Neural progenitor cell (in vitro differentiated cells): ENCODE data around the gene KCTD16. TPM values are rescaled to one million over a fixed set of nuclear protein-coding genes. Genes with fewer than 3 reads are reported as not detected.

Experiments
- DNase-seq: peaks from one replicate; pipeline ENCODE4 v3.0.0-alpha.2; 2016; ENCODE audit warnings: low spot score
- H2AFZ ChIP-seq: fragments of 200-600 bp; sonication (generic); replicated peaks from 2 replicates; pipeline ENCODE4 v1.6.1; 2016; ENCODE audit warnings: antibody characterized with exemption
- H3F3A ChIP-seq: fragments of 200-600 bp; sonication (generic); 2 replicates; pipeline ENCODE4 v1.6.1; 2016; ENCODE audit warnings: antibody characterized with exemption, low read depth
- H3K27ac ChIP-seq: fragments of 200-600 bp; sonication (generic); 2 replicates; pipeline ENCODE4 v1.5.1; 2016; ENCODE audit warnings: mild to moderate bottlenecking
- H3K27me3 ChIP-seq: fragments of 200-600 bp; sonication (generic); 2 replicates; pipeline ENCODE4 v1.6.1; 2016; ENCODE audit warnings: mild to moderate bottlenecking, moderate library complexity
- H3K36me3 ChIP-seq: fragments of 200-600 bp; sonication (generic); 2 replicates; pipeline ENCODE4 v1.5.1; 2016
- H3K4me1 ChIP-seq: fragments of 200-600 bp; sonication (generic); 2 replicates; pipeline ENCODE4 v1.6.1; 2016; ENCODE audit warnings: mixed run types
- H3K4me2 ChIP-seq: fragments of 200-600 bp; sonication (generic); 2 replicates; pipeline ENCODE4 v1.6.1; 2016
- H3K4me3 ChIP-seq: fragments of 200-600 bp; sonication (generic); 2 replicates; pipeline ENCODE4 v1.5.1; 2016
- H3K79me2 ChIP-seq: fragments of 200-600 bp; sonication (generic); 2 replicates; pipeline ENCODE4 v1.6.1; 2016; ENCODE audit warnings: low read depth
- H3K9ac ChIP-seq: fragments of 200-600 bp; sonication (generic); 2 replicates; pipeline ENCODE4 v1.6.1; 2016
- H3K9me3 ChIP-seq: fragments of 200-600 bp; sonication (generic); 2 replicates; pipeline ENCODE4 v1.5.1; 2016; ENCODE audit warnings: low read depth
- H4K20me1 ChIP-seq: fragments of 200-600 bp; sonication (generic); 2 replicates; pipeline ENCODE4 v1.6.1; 2016; ENCODE audit warnings: low read depth
- H3K27ac Mint-ChIP-seq: 3 replicates; pipeline ENCODE4 v1.8.0; 2021; ENCODE audit warnings: mixed read lengths
- H3K27me3 Mint-ChIP-seq: 2 replicates; pipeline ENCODE4 v1.8.0; 2022; ENCODE audit warnings: low read depth, mild to moderate bottlenecking, inconsistent platforms, moderate library complexity, mixed read lengths; ENCODE audit not compliant: insufficient read depth
- H3K36me3 Mint-ChIP-seq: 3 replicates; pipeline ENCODE4 v1.8.0; 2021; ENCODE audit warnings: mixed read lengths
- H3K4me1 Mint-ChIP-seq: 3 replicates; pipeline ENCODE4 v1.8.0; 2021; ENCODE audit warnings: mixed read lengths
- H3K4me3 Mint-ChIP-seq: 3 replicates; pipeline ENCODE4 v1.8.0; 2021; ENCODE audit warnings: mild to moderate bottlenecking, moderate library complexity, mixed read lengths
- H3K9me3 Mint-ChIP-seq: 3 replicates; pipeline ENCODE4 v1.8.0; 2020; ENCODE audit warnings: mixed read lengths
- CTCF ChIP-seq: fragments of 200-600 bp; sonication (generic); IDR thresholded peaks from 2 replicates; pipeline ENCODE4 v1.5.1; 2017; ENCODE audit warnings: antibody characterized with exemption, mild to moderate bottlenecking
- EZH2 ChIP-seq: fragments of 200-600 bp; sonication (generic); IDR thresholded peaks from 2 replicates; pipeline ENCODE4 v1.6.1; 2017; ENCODE audit warnings: antibody characterized with exemption, mild to moderate bottlenecking, moderate library complexity
- EZH2phosphoT487 ChIP-seq: fragments of 200-600 bp; sonication (generic); IDR thresholded peaks from 2 replicates; pipeline ENCODE4 v1.6.1; 2017; ENCODE audit warnings: antibody characterized with exemption
- total RNA-seq: library from RNA; depleted of rRNA; stranded (reverse); fragments of >200 nt; gene quantifications from 2 replicates; pipeline ENCODE4 v1.2.3, GENCODE V29; 2015; ENCODE audit warnings: low replicate concordance

Gene KCTD16
- total RNA-seq, 1 donor from 2014 or later, result 1.6 TPM

DNA sequence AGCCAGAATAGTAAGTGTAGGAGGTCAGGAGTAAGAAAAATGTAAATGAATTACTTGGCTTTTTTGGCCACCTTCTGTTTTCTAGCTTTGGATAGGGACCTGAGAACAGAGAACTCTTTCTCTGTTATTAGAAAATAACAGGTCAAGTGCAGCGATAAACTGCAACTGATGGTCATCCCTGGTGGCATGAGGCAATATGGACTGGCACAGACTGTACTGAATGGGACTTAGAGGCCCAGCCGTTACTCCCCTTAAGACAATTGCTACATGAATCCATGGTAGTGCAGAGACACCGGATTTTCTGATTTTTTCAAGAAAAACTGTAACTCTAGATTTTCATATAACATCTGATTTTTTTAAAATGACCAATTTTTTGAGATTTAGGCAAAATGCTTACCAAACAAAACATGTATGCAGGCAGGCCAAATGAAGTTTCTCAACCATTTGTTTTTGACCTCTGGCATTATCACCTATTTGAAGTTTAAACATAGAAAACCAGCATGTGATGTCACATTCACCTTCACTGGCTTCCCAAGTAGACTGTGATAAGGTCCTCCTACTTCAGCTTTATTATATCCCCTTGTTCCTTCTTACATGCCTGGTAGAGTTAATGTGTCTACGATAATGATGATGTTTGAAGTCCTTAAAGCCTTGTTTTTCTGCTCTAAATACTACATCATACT is 262.6 kb downstream of the KCTD16 start:
- no peaks in the 10 kb centered on the region for H3K9me3 ChIP-seq
- H3K79me2 ChIP-seq, result no peaks in the 10 kb centered on the region
- TF ChIP-seq EZH2, result no peak
- TF ChIP-seq CTCF, result no peak
- TF ChIP-seq EZH2phosphoT487, result no peak
- no peak overlapping the region for H3K9ac ChIP-seq
- H2AFZ ChIP-seq, result no peak overlapping the region
- H3K4me3 ChIP-seq, result no peak overlapping the region
- no peaks in the 10 kb centered on the region for H3K36me3 ChIP-seq
- H3K27ac ChIP-seq, result no peak overlapping the region
- Mint-ChIP-seq H3K36me3 (no peaks in the 10 kb centered on the region), H3K9me3 (no peaks in the 10 kb centered on the region), H3K27me3 (no peaks in the 10 kb centered on the region), H3K4me3 (no peak overlapping the region), H3K27ac (no peak overlapping the region), H3K4me1 (peaks cover 8% of the 10 kb centered on the region)
- H3F3A ChIP-seq, result peaks cover 16% of the 10 kb centered on the region
- H3K4me2 ChIP-seq, result peak overlapping the region; percentile 34
- H3K27me3 ChIP-seq, result no peaks in the 10 kb centered on the region
- H4K20me1 ChIP-seq, result no peaks in the 10 kb centered on the region
- peaks cover 20% of the 10 kb centered on the region for H3K4me1 ChIP-seq
- no peak for DNase-seq

- Histone ChIP-seq H3K36me3 (no peaks in the 10 kb centered on the region), H2AFZ (no peak overlapping the region), H4K20me1 (no peaks in the 10 kb centered on the region), H3F3A (peaks cover 16% of the 10 kb centered on the region), H3K27ac (no peak overlapping the region), H3K4me3 (no peak overlapping the region), H3K27me3 (no peaks in the 10 kb centered on the region), H3K9ac (no peak overlapping the region), H3K9me3 (no peaks in the 10 kb centered on the region), H3K79me2 (no peaks in the 10 kb centered on the region), H3K4me1 (peaks cover 20% of the 10 kb centered on the region), H3K4me2 (peak overlapping the region; percentile 34)
- TF ChIP-seq EZH2phosphoT487, result no peak
- no peak for TF ChIP-seq EZH2
- peak; percentile 6 for TF ChIP-seq CTCF
- Mint-ChIP-seq H3K9me3 (no peaks in the 10 kb centered on the region), H3K27me3 (no peaks in the 10 kb centered on the region), H3K4me1 (peaks cover 8% of the 10 kb centered on the region), H3K27ac (no peak overlapping the region), H3K4me3 (no peak overlapping the region), H3K36me3 (no peaks in the 10 kb centered on the region)
- peak; percentile 40 for DNase-seq
These were observed 263.2 kb downstream of the KCTD16 start for GRCh38 chr5:144433893-144434292.

DNA sequence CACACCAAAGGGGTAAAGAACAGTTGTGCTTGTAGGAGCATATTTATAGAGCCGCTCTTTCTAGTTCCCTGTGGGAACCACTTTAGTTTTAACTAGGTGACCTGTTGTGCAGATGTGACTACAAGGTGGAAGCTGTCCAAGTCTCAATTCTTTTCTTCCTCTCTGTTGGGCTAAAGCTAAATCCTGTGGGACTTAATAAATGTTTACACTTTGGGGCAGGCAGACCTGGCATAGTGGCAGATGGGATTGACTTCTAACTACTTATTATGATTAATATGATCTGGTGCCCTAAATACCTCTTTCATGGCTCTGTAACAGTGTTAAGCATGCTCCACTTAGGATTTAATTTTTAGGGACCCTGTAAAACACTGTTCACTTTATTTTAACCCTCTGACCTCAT is 265.3 kb downstream of the KCTD16 start:
- H3K27ac Mint-ChIP-seq, result no peak overlapping the region
- Histone ChIP-seq H3K4me2 (peak overlapping the region; percentile 24), H3K79me2 (no peaks in the 10 kb centered on the region), H3K27ac (peak overlapping the region; percentile 26), H3K9ac (no peak overlapping the region), H3K4me1 (peaks cover 20% of the 10 kb centered on the region), H3F3A (peaks cover 16% of the 10 kb centered on the region), H2AFZ (peak overlapping the region; percentile 3), H3K36me3 (no peaks in the 10 kb centered on the region), H3K27me3 (no peaks in the 10 kb centered on the region), H3K4me3 (no peak overlapping the region), H4K20me1 (no peaks in the 10 kb centered on the region), H3K9me3 (no peaks in the 10 kb centered on the region)
- no peak overlapping the region for H3K4me3 Mint-ChIP-seq
- peaks cover 3% of the 10 kb centered on the region for H3K9me3 Mint-ChIP-seq
- TF ChIP-seq EZH2phosphoT487 (no peak), EZH2 (no peak), CTCF (no peak)
- H3K4me1 Mint-ChIP-seq, result peaks cover 8% of the 10 kb centered on the region
- DNase-seq, result no peak
- H3K27me3 Mint-ChIP-seq, result no peaks in the 10 kb centered on the region
- H3K36me3 Mint-ChIP-seq, result peaks cover 2% of the 10 kb centered on the region
